ENCODE data around the gene XYLT1. TPM values are rescaled to one million over a fixed set of nuclear protein-coding genes. Genes with fewer than 3 reads are reported as not detected.

XYLT1 gene
- total and polyA plus RNA-seq, 2 of the 8 experiments (the other 6 are each of a cell fraction or from before 2014, with no cell fraction given), result 6.6 to 25.4 TPM

GRCh38 chr16:17368951-17369350 is 101.8 kb downstream of the XYLT1 start (continued):
- TF ChIP-seq CEBPB (IDR thresholded peaks at IDR 0.05; ENCODE audit: low read depth, low read length), result no peak
- no peak for TF ChIP-seq ASH2L (IDR thresholded peaks at IDR 0.05; ENCODE audit: low read length)

Measured in H1 (cell line).